ENCODE data around the gene GRM1. TPM values are rescaled to one million over a fixed set of nuclear protein-coding genes. Genes with fewer than 3 reads are reported as not detected.

GRM1 gene
- total RNA-seq, 2 donors from 2014 or later: 0.57 to 0.62 TPM

GRCh38 chr6:146305951-146306350, 277.1 kb downstream of the GRM1 start:
- H3K4me3 ChIP-seq (ENCODE audit: low read length): no peak overlapping the region
- no peak for DNase-seq
- no peaks in the 10 kb centered on the region for H3K36me3 ChIP-seq (ENCODE audit: control insufficient read depth, insufficient read depth, low read length)
- H3K27ac ChIP-seq (ENCODE audit: low read depth, low read length): no peak overlapping the region
- no peak overlapping the region for H3K27ac Mint-ChIP-seq
- H3K36me3 Mint-ChIP-seq (ENCODE audit: low read depth): no peaks in the 10 kb centered on the region
- no peak for TF ChIP-seq CTCF (conservative IDR thresholded peaks at IDR 0.05)
- no peak overlapping the region for H3K4me3 Mint-ChIP-seq
- H3K4me1 Mint-ChIP-seq: peaks cover 24% of the 10 kb centered on the region
- 98 to 100% methylated on average over 2 to 3 of the region's 3 CpGs for WGBS, 2 experiments (ENCODE audit: insufficient coverage in 1 of 2, insufficient read length in 1 of 2)
- no peak overlapping the region for H3K9ac ChIP-seq (ENCODE audit: extremely low read depth, low read length, poor library complexity, severe bottlenecking)
- no peaks in the 10 kb centered on the region for H3K27me3 Mint-ChIP-seq (ENCODE audit: insufficient read depth)
- H3K27me3 ChIP-seq (ENCODE audit: control insufficient read depth, insufficient read depth, low read length, poor library complexity, severe bottlenecking): no peaks in the 10 kb centered on the region
- H3K4me1 ChIP-seq (ENCODE audit: control insufficient read depth, insufficient read depth, low read length): peaks cover 8% of the 10 kb centered on the region
- H3K9me3 Mint-ChIP-seq: no peaks in the 10 kb centered on the region
- H3K9me3 ChIP-seq (ENCODE audit: control insufficient read depth, low read length): no peaks in the 10 kb centered on the region

DNA sequence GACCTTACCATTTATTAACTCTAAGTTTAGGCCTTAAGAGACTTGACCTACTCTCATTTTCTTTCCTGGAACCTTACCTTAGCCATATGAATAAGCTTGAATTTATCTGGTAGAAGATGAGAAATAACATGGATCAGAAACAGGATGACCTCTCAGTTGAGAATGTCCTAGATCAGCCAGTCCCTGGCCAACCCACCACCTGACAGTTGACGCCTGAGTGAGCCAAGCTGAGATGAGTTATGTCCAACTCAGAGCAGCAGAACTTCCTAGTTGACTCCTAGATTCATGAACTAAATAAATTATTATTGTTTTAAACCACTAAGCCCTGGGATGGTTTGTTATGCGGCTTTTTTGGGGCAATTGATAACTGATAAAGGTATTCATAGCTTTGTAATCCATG, 281.8 kb downstream of the GRM1 start:
- no peak for DNase-seq
- H3K9me3 ChIP-seq (ENCODE audit: control insufficient read depth, low read length): no peaks in the 10 kb centered on the region
- no peaks in the 10 kb centered on the region for H3K9me3 Mint-ChIP-seq
- TF ChIP-seq CTCF (conservative IDR thresholded peaks at IDR 0.05): no peak
- H3K36me3 ChIP-seq (ENCODE audit: control insufficient read depth, insufficient read depth, low read length): no peaks in the 10 kb centered on the region
- H3K4me1 Mint-ChIP-seq: no peaks in the 10 kb centered on the region
- no peaks in the 10 kb centered on the region for H3K27me3 ChIP-seq (ENCODE audit: control insufficient read depth, insufficient read depth, low read length, poor library complexity, severe bottlenecking)
- no peak overlapping the region for H3K4me3 ChIP-seq (ENCODE audit: low read length)
- no peaks in the 10 kb centered on the region for H3K27me3 Mint-ChIP-seq (ENCODE audit: insufficient read depth)
- 90% methylated on average over 2 of the region's 2 CpGs; no CpG with 5 or more reads in 1 of the 2 experiments for WGBS, 2 experiments (ENCODE audit: insufficient coverage in 1 of 2, insufficient read length in 1 of 2)
- H3K27ac Mint-ChIP-seq: no peak overlapping the region
- no peaks in the 10 kb centered on the region for H3K4me1 ChIP-seq (ENCODE audit: control insufficient read depth, insufficient read depth, low read length)
- H3K9ac ChIP-seq (ENCODE audit: extremely low read depth, low read length, poor library complexity, severe bottlenecking): no peak overlapping the region
- no peak overlapping the region for H3K27ac ChIP-seq (ENCODE audit: low read depth, low read length)
- no peaks in the 10 kb centered on the region for H3K36me3 Mint-ChIP-seq (ENCODE audit: low read depth)
- no peak overlapping the region for H3K4me3 Mint-ChIP-seq

DNA sequence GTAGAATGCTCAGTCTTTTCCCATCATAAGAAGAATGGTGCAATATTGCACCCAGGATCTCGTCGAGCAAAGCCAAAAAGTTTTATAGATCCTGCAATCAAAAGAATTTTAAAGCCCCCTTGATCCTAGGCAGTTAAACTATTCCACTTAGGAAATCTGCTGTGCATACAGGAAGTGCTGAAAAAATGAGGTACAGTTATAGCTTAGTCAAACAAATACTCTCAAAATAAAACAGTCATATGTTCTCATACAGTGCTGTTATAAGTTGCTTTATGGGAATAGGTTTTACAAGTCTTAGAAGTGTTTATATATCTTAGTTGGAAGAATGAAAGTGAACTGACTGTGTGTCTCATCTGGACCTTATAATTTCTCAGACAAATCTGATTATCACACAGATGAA, 282.2 kb downstream of the GRM1 start:
- Histone ChIP-seq H3K9ac (ENCODE audit: extremely low read depth, low read length, poor library complexity, severe bottlenecking) (no peak overlapping the region), H3K36me3 (ENCODE audit: control insufficient read depth, insufficient read depth, low read length) (no peaks in the 10 kb centered on the region), H3K27me3 (ENCODE audit: control insufficient read depth, insufficient read depth, low read length, poor library complexity, severe bottlenecking) (no peaks in the 10 kb centered on the region), H3K27ac (ENCODE audit: low read depth, low read length) (no peak overlapping the region), H3K4me3 (ENCODE audit: low read length) (no peak overlapping the region), H3K4me1 (ENCODE audit: control insufficient read depth, insufficient read depth, low read length) (no peaks in the 10 kb centered on the region), H3K9me3 (ENCODE audit: control insufficient read depth, low read length) (no peaks in the 10 kb centered on the region)
- DNase-seq: no peak
- Mint-ChIP-seq H3K27me3 (ENCODE audit: insufficient read depth) (no peaks in the 10 kb centered on the region), H3K36me3 (ENCODE audit: low read depth) (no peaks in the 10 kb centered on the region), H3K4me3 (no peak overlapping the region), H3K4me1 (no peaks in the 10 kb centered on the region), H3K9me3 (no peaks in the 10 kb centered on the region), H3K27ac (no peak overlapping the region)
- TF ChIP-seq CTCF (conservative IDR thresholded peaks at IDR 0.05): no peak
- WGBS, 2 experiments (ENCODE audit: insufficient coverage in 1 of 2, insufficient read length in 1 of 2): 92 to 100% methylated on average over 1 to 2 of the region's 2 CpGs

Data from endodermal cell (in vitro differentiated cells).